Measurements from ENCODE around the gene OR10C1. TPM values are rescaled to one million over a fixed set of nuclear protein-coding genes. Genes with fewer than 3 reads are reported as not detected.

OR10C1 gene
- polyA plus RNA-seq, 2 of the 4 experiments (the other 2 are of a cell fraction), result not detected

DNA sequence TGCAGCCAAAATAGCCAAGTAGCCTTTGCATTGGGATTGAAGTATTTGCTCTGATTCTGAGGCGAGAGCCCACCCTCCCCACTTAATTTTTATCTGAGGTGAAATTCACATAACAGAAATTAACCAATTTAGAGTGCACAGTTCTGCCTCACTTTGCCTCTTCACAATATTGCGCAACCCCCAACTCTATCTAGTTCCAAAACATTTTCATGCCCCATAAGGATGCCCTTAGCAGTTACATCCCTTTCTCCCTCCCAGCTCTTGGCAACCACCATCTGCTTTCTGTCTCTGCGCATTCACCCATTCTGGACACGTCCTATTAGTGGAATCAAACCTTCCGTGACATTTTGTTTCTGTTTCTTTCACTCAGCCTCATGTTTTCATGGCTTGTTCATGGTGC lies 39.6 kb downstream of the OR10C1 start:
- no peak for ATAC-seq
- WGBS (ENCODE audit: missing lambda C conversion rate), result 43% methylated on average over 5 of the region's 5 CpGs
- no peak for FAIRE-seq
- no peaks in the 10 kb centered on the region for H3K9me3 ChIP-seq
- DNase-seq (ENCODE audit: low read depth in 1 of 2, low spot score in 1 of 2), result no peak
- TF ChIP-seq KDM1A (IDR thresholded peaks at IDR 0.05; ENCODE audit: low read depth) (no peak), CEBPB (IDR thresholded peaks at IDR 0.05) (peak in 1 of 2 experiments; percentile 70; a peak in 3 of 4 replicates), ZC3H11A (IDR thresholded peaks at IDR 0.05) (no peak)
- H3K27ac ChIP-seq, result no peak overlapping the region
- ChIA-PET CTCF (no interaction called here), POLR2A (no interaction called here)
- H3K4me3 ChIP-seq, result no peak overlapping the region
- H3K4me2 ChIP-seq, result no peak overlapping the region
- no peaks in the 10 kb centered on the region for H3K4me1 ChIP-seq

- Histone ChIP-seq H3K9me3 (no peaks in the 10 kb centered on the region), H3K27ac (no peak overlapping the region), H3K4me1 (no peaks in the 10 kb centered on the region), H3K4me2 (no peak overlapping the region), H3K4me3 (no peak overlapping the region)
- CTCF ChIA-PET, result no interaction called here
- TF ChIP-seq ATOH8 (CRISPR knock-in tag; IDR thresholded peaks at IDR 0.05; ENCODE audit: low read depth) (no peak), JUN (IDR thresholded peaks at IDR 0.05) (no peak), PBX3 (IDR thresholded peaks at IDR 0.05) (no peak), NR3C1 (IDR thresholded peaks at IDR 0.05) (no peak), POLR2A (IDR thresholded peaks at IDR 0.05; ENCODE audit: low read length) (no peak), MAFK (IDR thresholded peaks at IDR 0.05; ENCODE audit: partially characterized antibody) (no peak), MAX (IDR thresholded peaks at IDR 0.05) (no peak), HOXB13 (CRISPR knock-in tag; IDR thresholded peaks at IDR 0.05; ENCODE audit: low read depth) (no peak), RARB (CRISPR knock-in tag; IDR thresholded peaks at IDR 0.05) (no peak), EP300 (IDR thresholded peaks at IDR 0.05) (no peak), MAZ (IDR thresholded peaks at IDR 0.05; ENCODE audit: borderline replicate concordance, low read depth, low read length) (no peak), MYC (IDR thresholded peaks at IDR 0.05; ENCODE audit: borderline replicate concordance, low read length) (no peak), CEBPB (IDR thresholded peaks at IDR 0.05) (no peak), HMGXB4 (CRISPR knock-in tag; IDR thresholded peaks at IDR 0.05; ENCODE audit: borderline replicate concordance) (no peak), RAD21 (conservative IDR thresholded peaks at IDR 0.05 in 1 of 2, IDR thresholded peaks at IDR 0.05 in 1 of 2) (no peak), JUNB (IDR thresholded peaks at IDR 0.05) (no peak)
- TF ChIP-seq, protein P1, sequence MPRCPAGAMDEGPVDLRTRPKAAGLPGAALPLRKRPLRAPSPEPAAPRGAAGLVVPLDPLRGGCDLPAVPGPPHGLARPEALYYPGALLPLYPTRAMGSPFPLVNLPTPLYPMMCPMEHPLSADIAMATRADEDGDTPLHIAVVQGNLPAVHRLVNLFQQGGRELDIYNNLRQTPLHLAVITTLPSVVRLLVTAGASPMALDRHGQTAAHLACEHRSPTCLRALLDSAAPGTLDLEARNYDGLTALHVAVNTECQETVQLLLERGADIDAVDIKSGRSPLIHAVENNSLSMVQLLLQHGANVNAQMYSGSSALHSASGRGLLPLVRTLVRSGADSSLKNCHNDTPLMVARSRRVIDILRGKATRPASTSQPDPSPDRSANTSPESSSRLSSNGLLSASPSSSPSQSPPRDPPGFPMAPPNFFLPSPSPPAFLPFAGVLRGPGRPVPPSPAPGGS (IDR thresholded peaks at IDR 0.05), result no peak
- TF ChIP-seq, protein P2, sequence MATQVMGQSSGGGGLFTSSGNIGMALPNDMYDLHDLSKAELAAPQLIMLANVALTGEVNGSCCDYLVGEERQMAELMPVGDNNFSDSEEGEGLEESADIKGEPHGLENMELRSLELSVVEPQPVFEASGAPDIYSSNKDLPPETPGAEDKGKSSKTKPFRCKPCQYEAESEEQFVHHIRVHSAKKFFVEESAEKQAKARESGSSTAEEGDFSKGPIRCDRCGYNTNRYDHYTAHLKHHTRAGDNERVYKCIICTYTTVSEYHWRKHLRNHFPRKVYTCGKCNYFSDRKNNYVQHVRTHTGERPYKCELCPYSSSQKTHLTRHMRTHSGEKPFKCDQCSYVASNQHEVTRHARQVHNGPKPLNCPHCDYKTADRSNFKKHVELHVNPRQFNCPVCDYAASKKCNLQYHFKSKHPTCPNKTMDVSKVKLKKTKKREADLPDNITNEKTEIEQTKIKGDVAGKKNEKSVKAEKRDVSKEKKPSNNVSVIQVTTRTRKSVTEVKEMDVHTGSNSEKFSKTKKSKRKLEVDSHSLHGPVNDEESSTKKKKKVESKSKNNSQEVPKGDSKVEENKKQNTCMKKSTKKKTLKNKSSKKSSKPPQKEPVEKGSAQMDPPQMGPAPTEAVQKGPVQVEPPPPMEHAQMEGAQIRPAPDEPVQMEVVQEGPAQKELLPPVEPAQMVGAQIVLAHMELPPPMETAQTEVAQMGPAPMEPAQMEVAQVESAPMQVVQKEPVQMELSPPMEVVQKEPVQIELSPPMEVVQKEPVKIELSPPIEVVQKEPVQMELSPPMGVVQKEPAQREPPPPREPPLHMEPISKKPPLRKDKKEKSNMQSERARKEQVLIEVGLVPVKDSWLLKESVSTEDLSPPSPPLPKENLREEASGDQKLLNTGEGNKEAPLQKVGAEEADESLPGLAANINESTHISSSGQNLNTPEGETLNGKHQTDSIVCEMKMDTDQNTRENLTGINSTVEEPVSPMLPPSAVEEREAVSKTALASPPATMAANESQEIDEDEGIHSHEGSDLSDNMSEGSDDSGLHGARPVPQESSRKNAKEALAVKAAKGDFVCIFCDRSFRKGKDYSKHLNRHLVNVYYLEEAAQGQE (IDR thresholded peaks at IDR 0.05), result no peak
- DNase-seq (ENCODE audit: low read depth in 1 of 2, low spot score in 1 of 2) (no peak), FAIRE-seq (no peak), ATAC-seq (no peak)
- POLR2A ChIA-PET, result no interaction called here
- 2% methylated on average over 2 of the region's 2 CpGs for WGBS (ENCODE audit: missing lambda C conversion rate)
Observed at GRCh38 chr6:29479560-29479959, 40.5 kb downstream of the OR10C1 start.
